ENCODE data around the gene GMPR.
"Not testable (repeated sequence)": the region's sequence is repeated elsewhere in the genome, so short reads cannot be mapped to it uniquely, and the experiment has no call there.

DNA sequence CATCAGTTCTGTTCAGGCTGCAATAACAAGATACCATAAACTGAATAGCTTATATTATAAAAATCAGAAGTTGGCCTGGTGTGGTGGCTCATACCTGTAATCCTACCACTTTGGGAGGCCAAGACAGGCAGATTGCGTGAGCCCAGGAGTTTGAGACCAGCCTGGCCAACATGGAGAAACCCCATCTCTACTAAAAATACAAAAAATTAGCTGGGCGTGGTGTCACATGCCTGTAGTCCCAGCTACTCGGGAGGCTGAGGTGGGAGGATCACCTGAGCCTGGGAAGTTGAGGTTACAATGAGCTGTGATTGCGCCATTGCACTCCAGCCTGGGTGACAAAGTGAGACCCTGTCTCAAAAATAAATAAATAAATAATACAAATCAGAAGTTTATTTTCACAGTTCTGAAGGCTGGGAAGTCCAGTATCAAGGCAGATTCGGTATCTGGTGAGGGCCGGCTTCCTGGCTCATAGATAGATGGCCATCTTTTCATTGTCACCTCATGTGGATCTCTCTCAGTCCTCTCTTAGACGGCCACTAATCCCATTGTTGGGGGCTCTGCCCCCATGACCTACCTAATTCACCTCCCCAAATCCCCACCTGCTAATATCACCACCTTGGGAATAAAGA, 31.2 kb downstream of the GMPR start:
- TF ChIP-seq, protein P1, sequence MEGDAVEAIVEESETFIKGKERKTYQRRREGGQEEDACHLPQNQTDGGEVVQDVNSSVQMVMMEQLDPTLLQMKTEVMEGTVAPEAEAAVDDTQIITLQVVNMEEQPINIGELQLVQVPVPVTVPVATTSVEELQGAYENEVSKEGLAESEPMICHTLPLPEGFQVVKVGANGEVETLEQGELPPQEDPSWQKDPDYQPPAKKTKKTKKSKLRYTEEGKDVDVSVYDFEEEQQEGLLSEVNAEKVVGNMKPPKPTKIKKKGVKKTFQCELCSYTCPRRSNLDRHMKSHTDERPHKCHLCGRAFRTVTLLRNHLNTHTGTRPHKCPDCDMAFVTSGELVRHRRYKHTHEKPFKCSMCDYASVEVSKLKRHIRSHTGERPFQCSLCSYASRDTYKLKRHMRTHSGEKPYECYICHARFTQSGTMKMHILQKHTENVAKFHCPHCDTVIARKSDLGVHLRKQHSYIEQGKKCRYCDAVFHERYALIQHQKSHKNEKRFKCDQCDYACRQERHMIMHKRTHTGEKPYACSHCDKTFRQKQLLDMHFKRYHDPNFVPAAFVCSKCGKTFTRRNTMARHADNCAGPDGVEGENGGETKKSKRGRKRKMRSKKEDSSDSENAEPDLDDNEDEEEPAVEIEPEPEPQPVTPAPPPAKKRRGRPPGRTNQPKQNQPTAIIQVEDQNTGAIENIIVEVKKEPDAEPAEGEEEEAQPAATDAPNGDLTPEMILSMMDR (IDR thresholded peaks at IDR 0.05; ENCODE audit: insufficient read depth, low read length, poor library complexity, severe bottlenecking), result not testable (repeated sequence)
- TF ChIP-seq EZH2phosphoT487 (conservative IDR thresholded peaks at IDR 0.05; ENCODE audit: low read length), result not testable (repeated sequence)

All from SU-DHL-6 (cell line).